Measurements from ENCODE around the gene IFFO2. TPM values are rescaled to one million over a fixed set of nuclear protein-coding genes. Genes with fewer than 3 reads are reported as not detected.

The IFFO2 gene
- total and polyA plus RNA-seq, 2 of the 13 experiments (the other 11 are each of a cell fraction or from before 2014, with no cell fraction given): 7.3 to 16.7 TPM

DNA sequence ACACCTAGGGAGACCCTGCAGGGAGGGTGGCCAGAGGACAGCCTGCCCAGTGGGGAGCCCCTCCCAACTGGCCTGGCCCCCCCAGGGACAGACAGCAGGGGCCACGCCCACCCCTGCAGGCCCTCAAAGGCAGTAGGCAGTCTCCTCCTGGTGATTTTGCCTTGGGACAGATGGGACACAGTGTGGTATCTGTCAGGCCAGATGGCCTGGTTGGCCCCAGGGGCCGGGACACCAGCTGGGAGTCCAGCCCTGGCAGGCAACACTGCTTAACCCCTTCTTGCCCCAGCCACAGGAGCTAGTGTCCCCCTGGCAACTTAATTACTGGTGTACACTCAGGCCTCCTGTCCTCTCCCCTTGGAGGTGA is 17.8 kb downstream of the IFFO2 start (continued):
- TF ChIP-seq IKZF4 (CRISPR knock-in tag; IDR thresholded peaks at IDR 0.05; ENCODE audit: borderline replicate concordance, low read depth, not compliant biosample characterization) (no peak), SMARCC2 (IDR thresholded peaks at IDR 0.05) (no peak), ZFP91 (CRISPR knock-in tag; IDR thresholded peaks at IDR 0.05; ENCODE audit: borderline replicate concordance) (0 out of 2 replicates have a peak, but pooled peaks have one; percentile 24), ZNF652 (CRISPR knock-in tag; IDR thresholded peaks at IDR 0.05; ENCODE audit: borderline replicate concordance, low read depth) (peak; percentile 88), ZFX (CRISPR knock-in tag; IDR thresholded peaks at IDR 0.05; ENCODE audit: low read depth) (0 out of 2 replicates have a peak, but pooled peaks have one; percentile 6), ZBTB3 (CRISPR knock-in tag; IDR thresholded peaks at IDR 0.05; ENCODE audit: borderline replicate concordance, low read depth) (no peak)
- TF ChIP-seq, protein P1, sequence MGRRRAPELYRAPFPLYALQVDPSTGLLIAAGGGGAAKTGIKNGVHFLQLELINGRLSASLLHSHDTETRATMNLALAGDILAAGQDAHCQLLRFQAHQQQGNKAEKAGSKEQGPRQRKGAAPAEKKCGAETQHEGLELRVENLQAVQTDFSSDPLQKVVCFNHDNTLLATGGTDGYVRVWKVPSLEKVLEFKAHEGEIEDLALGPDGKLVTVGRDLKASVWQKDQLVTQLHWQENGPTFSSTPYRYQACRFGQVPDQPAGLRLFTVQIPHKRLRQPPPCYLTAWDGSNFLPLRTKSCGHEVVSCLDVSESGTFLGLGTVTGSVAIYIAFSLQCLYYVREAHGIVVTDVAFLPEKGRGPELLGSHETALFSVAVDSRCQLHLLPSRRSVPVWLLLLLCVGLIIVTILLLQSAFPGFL (CRISPR knock-in tag; IDR thresholded peaks at IDR 0.05): no peak
- TF ChIP-seq, protein P2, sequence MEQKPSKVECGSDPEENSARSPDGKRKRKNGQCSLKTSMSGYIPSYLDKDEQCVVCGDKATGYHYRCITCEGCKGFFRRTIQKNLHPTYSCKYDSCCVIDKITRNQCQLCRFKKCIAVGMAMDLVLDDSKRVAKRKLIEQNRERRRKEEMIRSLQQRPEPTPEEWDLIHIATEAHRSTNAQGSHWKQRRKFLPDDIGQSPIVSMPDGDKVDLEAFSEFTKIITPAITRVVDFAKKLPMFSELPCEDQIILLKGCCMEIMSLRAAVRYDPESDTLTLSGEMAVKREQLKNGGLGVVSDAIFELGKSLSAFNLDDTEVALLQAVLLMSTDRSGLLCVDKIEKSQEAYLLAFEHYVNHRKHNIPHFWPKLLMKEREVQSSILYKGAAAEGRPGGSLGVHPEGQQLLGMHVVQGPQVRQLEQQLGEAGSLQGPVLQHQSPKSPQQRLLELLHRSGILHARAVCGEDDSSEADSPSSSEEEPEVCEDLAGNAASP (CRISPR knock-in tag; IDR thresholded peaks at IDR 0.05; ENCODE audit: borderline replicate concordance): 0 out of 2 replicates have a peak, but pooled peaks have one; percentile 19
- TF ChIP-seq, protein P3, sequence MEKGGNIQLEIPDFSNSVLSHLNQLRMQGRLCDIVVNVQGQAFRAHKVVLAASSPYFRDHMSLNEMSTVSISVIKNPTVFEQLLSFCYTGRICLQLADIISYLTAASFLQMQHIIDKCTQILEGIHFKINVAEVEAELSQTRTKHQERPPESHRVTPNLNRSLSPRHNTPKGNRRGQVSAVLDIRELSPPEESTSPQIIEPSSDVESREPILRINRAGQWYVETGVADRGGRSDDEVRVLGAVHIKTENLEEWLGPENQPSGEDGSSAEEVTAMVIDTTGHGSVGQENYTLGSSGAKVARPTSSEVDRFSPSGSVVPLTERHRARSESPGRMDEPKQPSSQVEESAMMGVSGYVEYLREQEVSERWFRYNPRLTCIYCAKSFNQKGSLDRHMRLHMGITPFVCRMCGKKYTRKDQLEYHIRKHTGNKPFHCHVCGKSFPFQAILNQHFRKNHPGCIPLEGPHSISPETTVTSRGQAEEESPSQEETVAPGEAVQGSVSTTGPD (CRISPR knock-in tag; IDR thresholded peaks at IDR 0.05): no peak
